ENCODE data around the gene C1orf105. TPM values are rescaled to one million over a fixed set of nuclear protein-coding genes. Genes with fewer than 3 reads are reported as not detected.

Gene C1orf105
- total and polyA plus RNA-seq, 2 of the 13 experiments (the other 11 are each of a cell fraction or from before 2014, with no cell fraction given) = 0.15 to 0.45 TPM

DNA sequence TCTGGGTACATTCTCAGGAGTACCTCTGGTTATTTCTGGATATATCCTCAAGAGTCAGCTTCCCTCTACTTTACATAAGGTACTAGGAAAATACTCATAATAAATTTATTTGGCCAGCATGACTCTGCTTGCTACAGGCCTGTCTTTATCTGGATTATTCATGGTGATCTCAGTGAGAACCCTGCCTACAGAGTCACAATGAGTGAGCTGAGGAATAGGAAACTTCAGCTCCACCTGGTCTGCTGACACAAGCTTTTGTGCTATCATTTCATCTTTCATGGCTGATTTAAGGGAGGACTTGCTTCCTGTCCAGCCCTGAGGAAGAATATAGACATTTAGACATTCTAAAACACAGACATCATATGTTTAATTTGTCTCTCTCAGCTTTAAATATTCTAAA lies 93.0 kb downstream of the C1orf105 start:
- FAIRE-seq = no peak
- TF ChIP-seq ZNF33B (CRISPR knock-in tag; IDR thresholded peaks at IDR 0.05) (no peak), ZNF569 (CRISPR knock-in tag; IDR thresholded peaks at IDR 0.05; ENCODE audit: borderline replicate concordance) (no peak), ZNF326 (CRISPR knock-in tag; IDR thresholded peaks at IDR 0.05; ENCODE audit: borderline replicate concordance) (no peak), HNRNPL (IDR thresholded peaks at IDR 0.05; ENCODE audit: low read depth, low read length) (no peak), TRIM24 (CRISPR knock-in tag; IDR thresholded peaks at IDR 0.05) (no peak)
- TF ChIP-seq, protein P1, sequence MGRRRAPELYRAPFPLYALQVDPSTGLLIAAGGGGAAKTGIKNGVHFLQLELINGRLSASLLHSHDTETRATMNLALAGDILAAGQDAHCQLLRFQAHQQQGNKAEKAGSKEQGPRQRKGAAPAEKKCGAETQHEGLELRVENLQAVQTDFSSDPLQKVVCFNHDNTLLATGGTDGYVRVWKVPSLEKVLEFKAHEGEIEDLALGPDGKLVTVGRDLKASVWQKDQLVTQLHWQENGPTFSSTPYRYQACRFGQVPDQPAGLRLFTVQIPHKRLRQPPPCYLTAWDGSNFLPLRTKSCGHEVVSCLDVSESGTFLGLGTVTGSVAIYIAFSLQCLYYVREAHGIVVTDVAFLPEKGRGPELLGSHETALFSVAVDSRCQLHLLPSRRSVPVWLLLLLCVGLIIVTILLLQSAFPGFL (CRISPR knock-in tag; IDR thresholded peaks at IDR 0.05) = no peak

DNA sequence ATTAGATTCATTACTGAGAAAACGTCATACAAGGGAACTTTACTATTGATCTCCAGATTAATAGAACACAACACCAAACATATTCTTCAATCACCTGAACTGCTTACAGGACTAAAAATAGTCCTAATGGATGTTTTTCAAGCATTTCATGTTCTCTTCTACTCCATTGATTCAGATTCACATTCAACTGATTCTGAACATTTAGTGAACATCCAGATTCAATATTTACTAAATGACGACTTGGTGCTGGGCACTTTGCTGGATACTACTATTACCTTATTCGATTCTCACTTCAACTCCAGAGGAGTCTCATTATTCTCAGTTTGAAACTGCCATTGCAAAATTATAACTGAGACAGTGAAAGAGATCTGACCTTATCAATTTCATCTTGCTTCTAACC lies 93.6 kb downstream of the C1orf105 start:
- Histone ChIP-seq H3K9me3 (ENCODE audit: low read length) (peaks cover 8% of the 10 kb centered on the region), H3K4me1 (ENCODE audit: insufficient read depth, low read length) (no peaks in the 10 kb centered on the region), H3K27ac (ENCODE audit: extremely low read length, insufficient read depth, low read length) (no peak overlapping the region), H3K4me3 (replicated peaks in 1 of 3; ENCODE audit: insufficient read depth in 1 of 3, low read depth in 2 of 3, low read length in 3 of 3) (no peak overlapping the region), H3K79me2 (ENCODE audit: insufficient read depth, low read length) (no peaks in the 10 kb centered on the region), H4K20me1 (ENCODE audit: insufficient read depth, low read length) (no peaks in the 10 kb centered on the region), H2AFZ (ENCODE audit: low read length) (no peak overlapping the region), H3K9ac (ENCODE audit: insufficient read depth, low read depth, low read length) (no peak overlapping the region), H3K4me2 (ENCODE audit: low read depth, low read length) (no peak overlapping the region), H3K36me3 (replicated peaks in 1 of 2; ENCODE audit: control insufficient read depth in 1 of 2, insufficient read depth in 2 of 2, low read length in 2 of 2) (no peaks in the 10 kb centered on the region), H3K27me3 (ENCODE audit: control insufficient read depth in 1 of 2, insufficient read depth in 2 of 2, low read length in 2 of 2) (no peaks in the 10 kb centered on the region)
- WGBS (ENCODE audit: low lambda C conversion rate) = 12% methylated on average over 3 of the region's 3 CpGs
- no peak for FAIRE-seq
- ATAC-seq = no peak
- intact Hi-C loops (cut with micrococcal nuclease; ENCODE audit: unreplicated experiment) (no loop called here), in situ Hi-C loops (cut with HindIII; ENCODE audit: extremely low pct_ligation_motif_present, low pct_unique_long_range_greater_than_20kb) (no loop called here)
- no peak for DNase-seq (ENCODE audit: low spot score)
- CTCF ChIA-PET (ENCODE audit: low intra/inter-chr PET ratio, low total read pairs) = no interaction called here
- BruUV-seq (replicated peaks) = no TSS peak
- POLR2A ChIA-PET = no interaction called here
- TF ChIP-seq, protein P2, sequence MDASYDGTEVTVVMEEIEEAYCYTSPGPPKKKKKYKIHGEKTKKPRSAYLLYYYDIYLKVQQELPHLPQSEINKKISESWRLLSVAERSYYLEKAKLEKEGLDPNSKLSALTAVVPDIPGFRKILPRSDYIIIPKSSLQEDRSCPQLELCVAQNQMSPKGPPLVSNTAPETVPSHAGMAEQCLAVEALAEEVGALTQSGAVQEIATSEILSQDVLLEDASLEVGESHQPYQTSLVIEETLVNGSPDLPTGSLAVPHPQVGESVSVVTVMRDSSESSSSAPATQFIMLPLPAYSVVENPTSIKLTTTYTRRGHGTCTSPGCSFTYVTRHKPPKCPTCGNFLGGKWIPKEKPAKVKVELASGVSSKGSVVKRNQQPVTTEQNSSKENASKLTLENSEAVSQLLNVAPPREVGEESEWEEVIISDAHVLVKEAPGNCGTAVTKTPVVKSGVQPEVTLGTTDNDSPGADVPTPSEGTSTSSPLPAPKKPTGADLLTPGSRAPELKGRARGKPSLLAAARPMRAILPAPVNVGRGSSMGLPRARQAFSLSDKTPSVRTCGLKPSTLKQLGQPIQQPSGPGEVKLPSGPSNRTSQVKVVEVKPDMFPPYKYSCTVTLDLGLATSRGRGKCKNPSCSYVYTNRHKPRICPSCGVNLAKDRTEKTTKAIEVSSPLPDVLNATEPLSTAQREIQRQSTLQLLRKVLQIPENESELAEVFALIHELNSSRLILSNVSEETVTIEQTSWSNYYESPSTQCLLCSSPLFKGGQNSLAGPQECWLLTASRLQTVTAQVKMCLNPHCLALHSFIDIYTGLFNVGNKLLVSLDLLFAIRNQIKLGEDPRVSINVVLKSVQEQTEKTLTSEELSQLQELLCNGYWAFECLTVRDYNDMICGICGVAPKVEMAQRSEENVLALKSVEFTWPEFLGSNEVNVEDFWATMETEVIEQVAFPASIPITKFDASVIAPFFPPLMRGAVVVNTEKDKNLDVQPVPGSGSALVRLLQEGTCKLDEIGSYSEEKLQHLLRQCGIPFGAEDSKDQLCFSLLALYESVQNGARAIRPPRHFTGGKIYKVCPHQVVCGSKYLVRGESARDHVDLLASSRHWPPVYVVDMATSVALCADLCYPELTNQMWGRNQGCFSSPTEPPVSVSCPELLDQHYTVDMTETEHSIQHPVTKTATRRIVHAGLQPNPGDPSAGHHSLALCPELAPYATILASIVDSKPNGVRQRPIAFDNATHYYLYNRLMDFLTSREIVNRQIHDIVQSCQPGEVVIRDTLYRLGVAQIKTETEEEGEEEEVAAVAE (CRISPR knock-in tag; IDR thresholded peaks at IDR 0.05; ENCODE audit: borderline replicate concordance) = no peak
- TF ChIP-seq MATR3 (CRISPR knock-in tag; IDR thresholded peaks at IDR 0.05) (no peak), ZNF75D (CRISPR knock-in tag; IDR thresholded peaks at IDR 0.05; ENCODE audit: borderline replicate concordance) (no peak)
- TF ChIP-seq, protein P3, sequence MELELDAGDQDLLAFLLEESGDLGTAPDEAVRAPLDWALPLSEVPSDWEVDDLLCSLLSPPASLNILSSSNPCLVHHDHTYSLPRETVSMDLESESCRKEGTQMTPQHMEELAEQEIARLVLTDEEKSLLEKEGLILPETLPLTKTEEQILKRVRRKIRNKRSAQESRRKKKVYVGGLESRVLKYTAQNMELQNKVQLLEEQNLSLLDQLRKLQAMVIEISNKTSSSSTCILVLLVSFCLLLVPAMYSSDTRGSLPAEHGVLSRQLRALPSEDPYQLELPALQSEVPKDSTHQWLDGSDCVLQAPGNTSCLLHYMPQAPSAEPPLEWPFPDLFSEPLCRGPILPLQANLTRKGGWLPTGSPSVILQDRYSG (CRISPR knock-in tag; IDR thresholded peaks at IDR 0.05) = no peak
- TF ChIP-seq, protein P4, sequence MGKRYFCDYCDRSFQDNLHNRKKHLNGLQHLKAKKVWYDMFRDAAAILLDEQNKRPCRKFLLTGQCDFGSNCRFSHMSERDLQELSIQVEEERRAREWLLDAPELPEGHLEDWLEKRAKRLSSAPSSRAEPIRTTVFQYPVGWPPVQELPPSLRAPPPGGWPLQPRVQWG (CRISPR knock-in tag; IDR thresholded peaks at IDR 0.05; ENCODE audit: borderline replicate concordance, low read depth) = no peak

More for the DNA sequence above, 93.0 kb downstream of the C1orf105 start:
- Histone ChIP-seq H3K4me1 (ENCODE audit: insufficient read depth, low read length) (no peaks in the 10 kb centered on the region), H2AFZ (ENCODE audit: low read length) (no peak overlapping the region), H3K36me3 (replicated peaks in 1 of 2; ENCODE audit: control insufficient read depth in 1 of 2, insufficient read depth in 2 of 2, low read length in 2 of 2) (no peaks in the 10 kb centered on the region), H3K4me2 (ENCODE audit: low read depth, low read length) (no peak overlapping the region), H3K27ac (ENCODE audit: extremely low read length, insufficient read depth, low read length) (no peak overlapping the region), H3K79me2 (ENCODE audit: insufficient read depth, low read length) (no peaks in the 10 kb centered on the region), H3K9ac (ENCODE audit: insufficient read depth, low read depth, low read length) (no peak overlapping the region), H3K27me3 (ENCODE audit: control insufficient read depth in 1 of 2, insufficient read depth in 2 of 2, low read length in 2 of 2) (no peaks in the 10 kb centered on the region; a peak in 1 of 5 replicates), H4K20me1 (ENCODE audit: insufficient read depth, low read length) (no peaks in the 10 kb centered on the region), H3K9me3 (ENCODE audit: low read length) (peaks cover 8% of the 10 kb centered on the region), H3K4me3 (replicated peaks in 1 of 3; ENCODE audit: insufficient read depth in 1 of 3, low read depth in 2 of 3, low read length in 3 of 3) (no peak overlapping the region)
- DNase-seq (ENCODE audit: low spot score) (no peak), ATAC-seq (no peak)
- no TSS peak for BruUV-seq (replicated peaks)
- in situ Hi-C loops (cut with HindIII; ENCODE audit: extremely low pct_ligation_motif_present, low pct_unique_long_range_greater_than_20kb) = no loop called here
- ChIA-PET POLR2A (no interaction called here), CTCF (ENCODE audit: low intra/inter-chr PET ratio, low total read pairs) (no interaction called here)
- intact Hi-C loops (cut with micrococcal nuclease; ENCODE audit: unreplicated experiment) = no loop called here

Data from HepG2 (cell line).